Esophagus mucosa (tissue), 1 donor: ENCODE data around the gene C19orf53. TPM values are rescaled to one million over a fixed set of nuclear protein-coding genes. Genes with fewer than 3 reads are reported as not detected.
"Not testable (repeated sequence)": the region's sequence is repeated elsewhere in the genome, so short reads cannot be mapped to it uniquely, and the experiment has no call there.

Source experiments
- ATAC-seq: fragments of 200-7000 bp; cut with Tn5 transposase; one replicate; pipeline ENCODE4 v1.9.1; 2020
- total RNA-seq: library from RNA; stranded (reverse); gene quantifications from one replicate; pipeline ENCODE4 v1.2.4, GENCODE V29; 2023
- donor health status: DM: yes; HTN: yes; CAD: no.

Gene C19orf53
- total RNA-seq, 1 donor from 2014 or later = 60.2 TPM

- ATAC-seq = peak; percentile 63
Measured at GRCh38 chr19:13764101-13764807, 10.0 kb upstream of the C19orf53 start, which contains the start of gene MRI1. MRI1 (plus strand) TSS chr19:13764522; CDS start chr19:13764589, 67 bp downstream.

- peak; percentile 14 for ATAC-seq
Measured at GRCh38 chr19:13764821-13765394, 9.3 kb upstream of the C19orf53 start.

- ATAC-seq = no peak
Measured at GRCh38 chr19:13765395-13766094, 8.7 kb upstream of the C19orf53 start.

DNA sequence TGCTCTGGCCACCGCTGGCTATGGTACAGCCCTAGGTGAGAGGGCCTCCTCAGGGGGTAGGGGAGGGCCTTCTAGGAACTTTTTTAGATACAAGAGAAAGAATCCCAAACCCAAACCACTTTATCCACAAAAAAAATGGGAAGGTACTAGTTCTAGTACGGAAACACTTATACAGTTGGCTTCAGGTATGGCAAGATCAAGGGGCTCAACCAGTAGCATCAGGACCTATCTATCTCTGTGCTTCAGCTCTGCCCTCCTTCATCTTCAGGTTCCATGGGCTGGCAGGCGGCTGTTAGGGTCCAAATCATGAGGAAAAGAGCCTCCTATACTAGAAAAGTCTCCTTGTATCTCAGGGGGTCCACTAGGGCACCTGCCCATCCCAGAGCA lies 8.2 kb upstream of the C19orf53 start:
- no peak for ATAC-seq

DNA sequence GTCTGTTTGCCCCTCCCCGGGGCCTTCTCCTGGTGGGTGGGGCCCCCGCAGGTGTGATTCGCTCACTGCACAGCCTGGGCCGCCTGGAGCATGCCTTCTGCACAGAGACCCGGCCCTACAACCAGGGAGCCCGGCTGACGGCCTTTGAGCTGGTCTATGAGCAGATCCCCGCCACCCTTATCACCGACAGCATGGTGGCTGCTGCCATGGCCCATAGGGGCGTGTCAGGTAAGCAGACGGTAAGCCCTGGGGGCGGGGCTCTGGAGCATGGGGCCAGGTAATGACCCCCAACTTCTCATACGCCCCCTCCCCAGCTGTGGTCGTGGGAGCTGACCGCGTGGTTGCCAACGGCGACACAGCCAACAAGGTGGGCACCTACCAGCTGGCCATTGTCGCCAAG lies 5.7 kb upstream of the C19orf53 start:
- ATAC-seq = peak; percentile 3

DNA sequence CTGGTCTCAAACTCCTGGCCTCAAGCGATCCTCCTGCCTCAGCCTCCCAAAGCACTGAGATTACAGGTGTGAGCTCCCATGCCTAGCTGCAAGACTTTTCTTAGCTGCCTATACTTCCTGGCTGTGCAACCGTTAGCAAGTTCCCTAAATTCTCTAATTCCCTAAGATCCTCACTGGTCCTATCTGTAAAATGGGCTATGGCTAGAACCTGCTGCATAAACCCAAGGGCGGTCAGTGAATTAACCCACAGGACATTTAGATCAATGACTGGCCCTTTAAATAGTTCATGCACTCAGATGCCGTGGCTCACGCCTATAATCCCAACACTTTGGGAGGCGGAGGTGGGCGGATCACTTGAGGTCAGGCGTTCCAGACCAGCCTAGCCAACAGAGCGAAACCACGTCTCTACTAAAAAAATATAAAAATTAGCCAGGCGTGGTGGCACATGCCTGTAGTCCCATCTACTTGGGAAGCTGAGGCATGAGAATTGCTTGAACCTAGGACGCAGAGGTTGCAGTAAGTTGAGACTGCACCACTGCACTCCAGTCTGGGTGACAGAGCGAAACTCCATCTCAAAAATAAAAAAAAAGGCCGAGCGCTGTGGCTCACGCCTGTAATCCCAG lies 4.1 kb upstream of the C19orf53 start:
- ATAC-seq = no peak

GRCh38 chr19:13778398-13778797 lies 4.1 kb downstream of the C19orf53 start:
- no peak for ATAC-seq

- no peak for ATAC-seq
Measured at GRCh38 chr19:13778847-13779246, 4.6 kb downstream of the C19orf53 start.

- ATAC-seq = not testable (repeated sequence)
Measured at GRCh38 chr19:13779794-13780193, 5.5 kb downstream of the C19orf53 start.

DNA sequence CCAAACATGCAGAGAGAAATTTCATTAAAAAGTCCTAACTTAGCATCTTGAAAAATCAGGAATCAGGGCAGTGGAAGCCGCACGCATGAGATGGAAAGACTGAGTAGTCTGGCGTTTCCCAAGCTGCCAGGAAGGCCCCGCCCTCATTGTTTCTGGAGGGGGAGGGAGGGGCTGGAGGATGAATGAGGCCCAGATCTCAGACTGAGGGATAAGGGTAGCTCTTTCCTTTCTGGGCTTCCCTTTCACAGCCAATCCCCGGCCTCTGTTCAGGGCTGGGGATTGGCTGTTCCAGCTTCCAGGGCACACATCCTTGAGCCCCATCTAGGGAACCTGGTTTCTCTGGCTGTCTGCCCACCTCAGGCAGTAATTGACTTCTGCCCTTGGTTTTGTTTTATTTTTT lies 7.3 kb downstream of the C19orf53 start:
- ATAC-seq = peak; percentile 67

DNA sequence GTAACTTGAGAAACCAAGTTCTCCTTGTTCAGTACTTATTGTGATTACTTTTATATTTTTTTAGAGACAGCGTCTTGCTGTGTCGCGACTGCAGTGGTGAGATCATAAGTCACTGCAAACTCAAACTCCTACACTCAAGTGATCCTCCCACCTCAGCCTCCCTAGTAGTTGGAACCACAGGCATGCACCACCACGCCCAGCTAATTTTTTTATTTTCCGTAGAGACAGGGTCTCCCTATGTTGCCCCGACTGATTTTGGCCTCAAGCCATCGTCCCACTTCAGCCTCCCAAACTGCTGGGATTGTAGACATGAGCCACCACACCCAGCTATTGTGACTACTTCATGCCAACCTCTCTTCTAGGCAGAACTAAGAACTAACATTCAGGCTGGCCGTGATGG lies 8.3 kb downstream of the C19orf53 start:
- ATAC-seq = peak; percentile 12

- no peak for ATAC-seq
Measured at GRCh38 chr19:13783565-13784500, 9.6 kb downstream of the C19orf53 start.

DNA sequence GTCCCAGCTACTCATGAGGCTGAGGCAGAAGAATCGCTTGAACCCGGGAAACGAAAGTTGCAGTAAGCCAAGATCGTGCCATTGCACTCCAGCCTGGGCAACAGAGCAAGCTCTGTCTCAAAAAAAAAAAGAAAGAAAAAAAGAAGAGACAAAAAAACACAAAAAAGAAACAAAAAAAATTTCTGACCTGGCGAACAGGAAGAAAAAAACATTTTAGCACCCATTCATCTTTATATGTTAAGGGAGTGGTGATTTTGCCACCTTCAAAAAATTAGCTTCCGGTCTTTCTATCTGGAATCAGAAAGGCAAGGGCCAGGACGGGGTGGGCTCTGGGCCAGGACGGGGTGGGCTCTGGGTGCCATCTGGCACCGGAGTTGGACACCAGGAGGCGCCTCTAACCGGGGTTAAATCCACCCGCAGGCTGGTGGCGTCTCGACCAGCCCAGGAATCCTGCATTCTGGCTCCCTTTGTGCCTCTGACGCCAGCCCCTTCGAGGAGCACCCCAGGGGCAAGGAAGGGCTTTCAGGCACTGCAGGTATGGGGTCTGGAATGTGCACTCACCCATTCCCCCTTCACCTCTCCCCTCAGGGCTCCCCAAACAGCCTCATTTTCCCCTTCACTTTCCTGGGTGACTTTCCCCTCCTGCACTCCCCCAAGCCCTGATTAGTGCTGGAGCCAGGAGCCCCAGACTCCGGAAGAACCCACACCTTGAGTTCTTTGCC lies 10.6 kb downstream of the C19orf53 start:
- peak; percentile 44 for ATAC-seq

- no peak for ATAC-seq
Measured at GRCh38 chr19:13788991-13789390, 14.7 kb downstream of the C19orf53 start.

DNA sequence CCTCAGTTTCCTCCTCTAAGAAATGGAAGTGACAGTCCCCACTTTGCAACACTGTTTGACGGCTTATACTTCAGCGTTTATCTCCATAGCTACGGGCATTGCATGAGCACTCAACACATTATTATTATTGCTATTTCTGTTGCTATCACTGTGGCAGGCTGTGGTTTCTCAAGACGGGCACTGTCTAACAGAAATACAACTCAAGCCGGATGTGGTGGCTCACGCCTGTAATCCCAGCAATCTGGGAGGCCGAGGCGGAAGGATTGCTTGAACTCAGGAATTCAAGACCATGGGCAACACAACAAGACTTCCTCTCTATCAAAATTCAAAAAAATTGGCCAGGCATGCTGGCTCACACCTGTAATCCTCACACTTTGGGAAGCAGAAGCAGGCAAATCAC lies 16.1 kb downstream of the C19orf53 start:
- no peak for ATAC-seq

GRCh38 chr19:13793317-13793716 lies 19.1 kb downstream of the C19orf53 start:
- ATAC-seq = not testable (repeated sequence)

DNA sequence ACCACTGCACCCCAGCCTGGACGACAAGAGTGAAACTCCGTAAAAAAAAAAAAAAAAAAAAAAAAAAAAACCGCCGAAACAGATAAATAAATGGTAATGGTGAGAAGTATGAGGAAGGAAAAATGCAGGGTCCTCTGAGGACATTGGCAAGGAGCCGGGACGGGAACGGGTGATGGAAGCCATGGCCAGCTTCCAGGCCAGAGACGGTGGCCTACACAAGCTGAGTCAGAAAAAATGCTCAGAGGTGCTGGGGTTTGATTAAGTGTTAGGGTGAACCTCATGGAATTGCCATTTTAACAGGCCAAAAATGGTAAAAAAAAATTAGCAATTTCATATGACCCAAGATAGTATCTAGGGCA lies 20.1 kb downstream of the C19orf53 start:
- no peak for ATAC-seq

DNA sequence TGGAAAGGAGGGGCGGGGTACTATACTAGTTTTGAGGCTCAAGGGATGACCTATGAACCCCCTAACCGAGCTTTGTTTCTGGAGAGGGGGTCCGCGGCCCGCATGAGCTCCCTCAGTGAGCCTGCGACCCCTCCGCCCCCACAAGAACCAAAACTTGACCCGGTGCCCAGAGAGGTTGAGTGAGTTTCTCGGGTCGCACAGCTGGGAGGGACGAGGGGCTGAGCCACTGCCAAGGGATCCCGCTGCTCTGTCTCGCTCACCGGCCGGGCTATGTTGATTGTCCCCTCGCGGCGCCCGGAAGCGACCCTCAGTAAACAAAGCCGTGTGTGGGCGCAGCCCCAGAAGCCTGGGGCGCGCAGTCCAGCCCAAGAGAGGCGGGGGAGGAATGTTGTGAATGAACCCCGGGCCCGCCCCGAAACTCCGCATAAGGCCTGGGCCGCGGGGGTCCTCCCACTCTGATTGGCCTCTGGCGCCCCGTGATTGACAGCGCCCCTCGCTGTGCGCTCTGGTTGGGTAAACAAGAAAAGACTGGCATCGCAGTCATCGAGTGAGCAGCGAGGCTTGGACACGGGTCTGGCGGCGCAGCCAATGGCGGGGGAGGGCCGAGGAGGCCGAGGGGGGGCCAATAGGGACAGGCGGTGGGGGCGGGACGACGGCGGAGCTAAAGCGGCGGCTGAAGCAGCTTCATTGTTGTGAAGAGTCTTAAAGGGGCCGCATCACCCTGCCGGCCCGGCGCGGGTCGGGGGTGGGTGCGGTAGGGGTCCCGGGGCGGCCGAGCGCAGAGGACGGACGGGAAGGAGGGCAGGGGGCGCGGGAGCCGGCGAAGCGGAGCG lies 20.7 kb downstream of the C19orf53 start, which contains the start of gene ZSWIM4:
Gene ZSWIM4, plus strand, starts transcription at position 687 of the 833 bp plus-strand sequence. CDS start 206 bp downstream, outside the sequence.
- peak; percentile 95 for ATAC-seq

- peak; percentile 9 for ATAC-seq
Measured at GRCh38 chr19:13795595-13796300, 21.5 kb downstream of the C19orf53 start.
